GM21390 (cell line): ENCODE measurements around the gene SLA2.
"Not testable (repeated sequence)": the region's sequence is repeated elsewhere in the genome, so short reads cannot be mapped to it uniquely, and the experiment has no call there.

Source experiments
- ATAC-seq: cut with Tn5 transposase; IDR thresholded peaks from one replicate; pipeline ENCODE4 v1.9.1; 2021; ENCODE audit not compliant: unreplicated experiment

Gene SLA2

GRCh38 chr20:36646678-36647077 is 682 bp upstream of the SLA2 start:
- ATAC-seq = no peak

- ATAC-seq = no peak
Observed at GRCh38 chr20:36645353-36645752, 643 bp downstream of the SLA2 start.

- ATAC-seq = no peak
Observed at GRCh38 chr20:36644706-36645095, 1.3 kb downstream of the SLA2 start.

GRCh38 chr20:36644032-36644705 is 1.8 kb downstream of the SLA2 start:
- no peak for ATAC-seq

- ATAC-seq = no peak
Observed at GRCh38 chr20:36642136-36642535, 3.9 kb downstream of the SLA2 start.

- no peak for ATAC-seq
Observed at GRCh38 chr20:36641506-36641843, 4.5 kb downstream of the SLA2 start.

- not testable (repeated sequence) for ATAC-seq
Observed at GRCh38 chr20:36638876-36639400, 7.1 kb downstream of the SLA2 start.

GRCh38 chr20:36634342-36634741 is 11.7 kb downstream of the SLA2 start:
- ATAC-seq = no peak

- ATAC-seq = no peak
Observed at GRCh38 chr20:36633285-36633772, 12.7 kb downstream of the SLA2 start.

- ATAC-seq = no peak
Observed at GRCh38 chr20:36632487-36633284, 13.3 kb downstream of the SLA2 start.

- no peak for ATAC-seq
Observed at GRCh38 chr20:36632147-36632486, 13.9 kb downstream of the SLA2 start.

GRCh38 chr20:36631646-36632045 is 14.3 kb downstream of the SLA2 start:
- ATAC-seq = no peak

- no peak for ATAC-seq
Observed at GRCh38 chr20:36629719-36630681, 16.0 kb downstream of the SLA2 start.

GRCh38 chr20:36628076-36628475 is 17.9 kb downstream of the SLA2 start:
- ATAC-seq = no peak

- no peak for ATAC-seq
Observed at GRCh38 chr20:36624944-36625324, 21.1 kb downstream of the SLA2 start.

GRCh38 chr20:36624068-36624943 is 21.7 kb downstream of the SLA2 start:
- no peak for ATAC-seq

- no peak for ATAC-seq
Observed at GRCh38 chr20:36623444-36623843, 22.6 kb downstream of the SLA2 start.

GRCh38 chr20:36620917-36621316 is 25.1 kb downstream of the SLA2 start:
- no peak for ATAC-seq

- ATAC-seq = no peak
Observed at GRCh38 chr20:36614781-36615557, 31.0 kb downstream of the SLA2 start.

GRCh38 chr20:36613974-36614373 is 32.0 kb downstream of the SLA2 start:
- ATAC-seq = no peak
